H1 (cell line): ENCODE measurements around the gene SMARCA5. TPM values are rescaled to one million over a fixed set of nuclear protein-coding genes. Genes with fewer than 3 reads are reported as not detected.

Source experiments
- CTCF ChIA-PET: fragments of 300-600 bp; sonication (Branson Sonifier 250); formaldehyde crosslinking; loops from one replicate; lab custom pipeline; 2021; ENCODE audit not compliant: partially characterized antibody; lab: Charles Lee
- POLR2A ChIA-PET: fragments of 300-600 bp; sonication (Branson Sonifier 250); formaldehyde crosslinking; loops from one replicate; lab custom pipeline; 2021; ENCODE audit warnings: inconsistent platforms; ENCODE audit not compliant: partially characterized antibody; lab: Charles Lee
- DNase-seq, 2 experiments: peaks; one replicate each; pipeline versions ENCODE4 v3.0.0 to v3.0.0-alpha.2; 2010 to 2022; ENCODE audit warnings: low spot score in 2 of 2, low read depth in 1 of 2, mixed read lengths in 1 of 2
- FAIRE-seq: peaks from 2 replicates; lab custom pipeline; 2011; peaks lifted over from hg19 to GRCh38; lab: Jason Lieb, UNC
- H2AFZ ChIP-seq: 2 replicates; pipeline ENCODE4 v1.8.1; 2012; ENCODE audit warnings: low read length, inconsistent platforms
- H2AK5ac ChIP-seq: 2 replicates; pipeline ENCODE4 v1.6.1; 2013; ENCODE audit warnings: low read depth, low read length
- H2BK120ac ChIP-seq: replicated peaks from 2 replicates; pipeline ENCODE3; 2013; ENCODE audit warnings: low read depth, low read length, inconsistent platforms
- H2BK12ac ChIP-seq: 2 replicates; pipeline ENCODE4 v1.6.1; 2013; ENCODE audit warnings: low read depth, low read length
- H2BK15ac ChIP-seq: 2 replicates; pipeline ENCODE4 v1.6.1; 2013; ENCODE audit warnings: low read length
- H2BK20ac ChIP-seq: 2 replicates; pipeline ENCODE4 v1.6.1; 2013; ENCODE audit warnings: low read length
- H2BK5ac ChIP-seq: 2 replicates; pipeline ENCODE4 v1.6.1; 2013; ENCODE audit warnings: low read depth, low read length
- H3K14ac ChIP-seq: 2 replicates; pipeline ENCODE4 v1.6.1; 2013; ENCODE audit warnings: inconsistent platforms; ENCODE audit not compliant: insufficient read length
- H3K18ac ChIP-seq: 2 replicates; pipeline ENCODE4 v1.6.1; 2013; ENCODE audit warnings: low read length; ENCODE audit errors: extremely low read depth
- H3K23ac ChIP-seq: 2 replicates; pipeline ENCODE4 v1.6.1; 2013; ENCODE audit warnings: inconsistent platforms; ENCODE audit not compliant: insufficient read length
- H3K23me2 ChIP-seq: 2 replicates; pipeline ENCODE4 v1.6.1; 2013; ENCODE audit warnings: low read depth, low read length
- H3K27ac ChIP-seq: 2 replicates; pipeline ENCODE4 v1.6.1; 2011; ENCODE audit warnings: low read depth, low read length, inconsistent platforms
- H3K27me3 ChIP-seq, 4 experiments: replicated peaks in 1 of 4; 1 replicate in 1 of 4; 2 replicates in 3 of 4; pipeline versions ENCODE4 v1.6.1 to v1.8.1; 2011 to 2013; ENCODE audit warnings: low read length in 3 of 4, mild to moderate bottlenecking in 3 of 4, inconsistent platforms in 2 of 4, mixed read lengths in 2 of 4, moderate library complexity in 1 of 4; ENCODE audit not compliant: control insufficient read depth in 3 of 4, insufficient read depth in 3 of 4; ENCODE audit errors: extremely low read depth in 1 of 4
- H3K36me3 ChIP-seq, 4 experiments: 2 replicates each; pipeline versions ENCODE4 v1.6.1 to v1.8.1; 2011 to 2013; ENCODE audit warnings: mild to moderate bottlenecking in 4 of 4, low read length in 3 of 4, moderate library complexity in 2 of 4, control low read depth in 1 of 4, inconsistent platforms in 1 of 4; ENCODE audit not compliant: insufficient read depth in 4 of 4, control insufficient read depth in 2 of 4
- H3K4ac ChIP-seq: replicated peaks from 2 replicates; pipeline ENCODE3; 2013; ENCODE audit warnings: low read length, low read depth, mixed read lengths, inconsistent platforms; ENCODE audit not compliant: insufficient read length
- H3K4me1 ChIP-seq, 4 experiments: replicated peaks in 1 of 4; 1 replicate in 1 of 4; 2 replicates in 3 of 4; pipeline versions ENCODE4 v1.6.1 to v1.8.1; 2011 to 2013; ENCODE audit warnings: low read length in 3 of 4, inconsistent platforms in 2 of 4, mixed read lengths in 1 of 4; ENCODE audit not compliant: insufficient read depth in 4 of 4, control insufficient read depth in 3 of 4
- H3K4me2 ChIP-seq, 2 experiments: 2 replicates each; pipeline versions ENCODE4 v1.6.1 to v1.8.1; 2011 to 2013; ENCODE audit warnings: low read depth in 2 of 2, low read length in 2 of 2, control low read depth in 1 of 2, inconsistent platforms in 1 of 2, mild to moderate bottlenecking in 1 of 2; ENCODE audit not compliant: insufficient read depth in 1 of 2
- H3K4me3 ChIP-seq, 4 experiments: fragments of 200-600, 300-600 bp in 1 of 4; sonication (generic), shearing (Covaris generic), sonication (Bioruptor Twin) in 1 of 4; 2 replicates each; pipeline versions ENCODE4 v1.5.1 to v1.8.1; 2011 to 2016; ENCODE audit warnings: low read length in 4 of 4, low read depth in 3 of 4, control low read depth in 2 of 4, inconsistent platforms in 2 of 4, mild to moderate bottlenecking in 2 of 4, mixed read lengths in 1 of 4, moderate library complexity in 1 of 4; ENCODE audit not compliant: insufficient read depth in 2 of 4; ENCODE audit errors: extremely low read depth in 1 of 4
- H3K56ac ChIP-seq: replicated peaks from 2 replicates; pipeline ENCODE3; 2013; ENCODE audit warnings: low read depth, mild to moderate bottlenecking, mixed read lengths, low read length, inconsistent platforms; ENCODE audit not compliant: insufficient read length
- H3K79me1 ChIP-seq: 2 replicates; pipeline ENCODE4 v1.6.1; 2013; ENCODE audit warnings: low read depth, low read length, control low read depth
- H3K79me2 ChIP-seq, 2 experiments: 2 replicates each; pipeline versions ENCODE4 v1.6.1 to v1.8.1; 2012 to 2013; ENCODE audit warnings: low read length in 2 of 2, mild to moderate bottlenecking in 2 of 2, inconsistent platforms in 1 of 2; ENCODE audit not compliant: insufficient read depth in 2 of 2, control insufficient read depth in 1 of 2
- H3K9ac ChIP-seq, 4 experiments: replicated peaks in 1 of 4; 1 replicate in 1 of 4; 2 replicates in 3 of 4; pipeline versions ENCODE4 v1.6.1 to v1.8.1; 2011 to 2013; ENCODE audit warnings: low read depth in 3 of 4, low read length in 3 of 4, control low read depth in 2 of 4, mild to moderate bottlenecking in 2 of 4, moderate library complexity in 2 of 4, inconsistent platforms in 1 of 4; ENCODE audit errors: extremely low read depth in 1 of 4
- H3K9me3 ChIP-seq, 2 experiments: 2 replicates each; pipeline versions ENCODE4 v1.6.1 to v1.8.1; 2012 to 2013; ENCODE audit warnings: mild to moderate bottlenecking in 2 of 2, moderate library complexity in 2 of 2, control low read depth in 1 of 2, inconsistent platforms in 1 of 2, low read depth in 1 of 2, low read length in 1 of 2, mixed read lengths in 1 of 2; ENCODE audit not compliant: insufficient read depth in 2 of 2
- H4K20me1 ChIP-seq, 2 experiments: replicated peaks in 1 of 2; 2 replicates each; pipeline versions ENCODE3 to v1.8.1; 2011 to 2013; ENCODE audit warnings: inconsistent platforms in 2 of 2, low read length in 2 of 2, mild to moderate bottlenecking in 1 of 2; ENCODE audit not compliant: insufficient read depth in 2 of 2, control insufficient read depth in 1 of 2
- H4K5ac ChIP-seq: 2 replicates; pipeline ENCODE4 v1.6.1; 2013; ENCODE audit warnings: low read length, low read depth, mixed read lengths, inconsistent platforms; ENCODE audit not compliant: insufficient read length
- H4K8ac ChIP-seq: 2 replicates; pipeline ENCODE4 v1.8.0; 2013; ENCODE audit warnings: mild to moderate bottlenecking, moderate library complexity, low read length, inconsistent platforms; ENCODE audit not compliant: insufficient read depth; ENCODE audit errors: extremely low read depth
- H4K91ac ChIP-seq: replicated peaks from 2 replicates; pipeline ENCODE3; 2013; ENCODE audit warnings: low read length, mixed read lengths, inconsistent platforms; ENCODE audit not compliant: insufficient read length
- BCL11A ChIP-seq, 2 experiments: IDR thresholded peaks; one replicate each; pipeline ENCODE4 v1.6.1; 2011; ENCODE audit warnings: low read depth in 2 of 2, low read length in 2 of 2, mild to moderate bottlenecking in 2 of 2
- CBX5 ChIP-seq: fragments of 300-800, 300-1000 bp; sonication (generic); IDR thresholded peaks from 2 replicates; pipeline ENCODE4 v1.7.1; 2016; ENCODE audit warnings: antibody characterized with exemption, low read length, low read depth
- EP300 ChIP-seq, 2 experiments: IDR thresholded peaks; 1 replicate in 1 of 2; 2 replicates in 1 of 2; pipeline ENCODE4 v1.6.1; 2011 to 2012; ENCODE audit warnings: low read depth in 2 of 2, low read length in 2 of 2, mild to moderate bottlenecking in 2 of 2, borderline replicate concordance in 1 of 2, inconsistent platforms in 1 of 2, moderate library complexity in 1 of 2
- KDM5A ChIP-seq: fragments of 200-600 bp; IDR thresholded peaks from 2 replicates; pipeline ENCODE4 v1.7.1; 2012; ENCODE audit warnings: mild to moderate bottlenecking, low read length, inconsistent platforms, mixed read lengths
- RAD21 ChIP-seq, 2 experiments: IDR thresholded peaks in 1 of 2; conservative IDR thresholded peaks in 1 of 2; 2 replicates each; pipeline ENCODE4 v1.6.1; 2011; ENCODE audit warnings: low read depth in 2 of 2, low read length in 2 of 2, improper control_type of control experiment in 1 of 2, inconsistent platforms in 1 of 2, mild to moderate bottlenecking in 1 of 2, moderate library complexity in 1 of 2
- RFX5 ChIP-seq: IDR thresholded peaks from 2 replicates; pipeline ENCODE4 v1.6.1; 2011; ENCODE audit warnings: low read depth, low read length, improper control_type of control experiment, borderline replicate concordance
- SAP30 ChIP-seq: fragments of 300-600 bp; sonication (generic); IDR thresholded peaks from 2 replicates; pipeline ENCODE4 v1.7.1; 2012; ENCODE audit warnings: low read length, moderate library complexity, mild to moderate bottlenecking, inconsistent platforms; ENCODE audit not compliant: insufficient read depth, insufficient replicate concordance
- WGBS, 2 experiments: shearing (Covaris generic) in 1 of 2; methylation state at CpG; one replicate each; pipeline versions ENCODE4 v1.1.6 to v1.1.7; 2013 to 2015; ENCODE audit warnings: low lambda C conversion rate in 2 of 2, mixed read lengths in 2 of 2, inconsistent platforms in 1 of 2, low coverage in 1 of 2, missing lambda C conversion rate in 1 of 2; ENCODE audit not compliant: insufficient replicate concordance in 2 of 2, insufficient coverage in 1 of 2, insufficient read length in 1 of 2; ENCODE audit errors: extremely low coverage in 1 of 2, missing lambda C conversion rate in 1 of 2; 5-methylcytosine and 5-hydroxymethylcytosine counted together
- polyA plus RNA-seq, 7 experiments: library from polyadenylated mRNA; depleted of rRNA in 3 of 7; stranded (reverse) in 5 of 7; unstranded in 2 of 7; fragments of >200 nt in 5 of 7; fragments of 200-250 nt in 2 of 7; gene quantifications; 1 replicate in 5 of 7; 2 replicates in 1 of 7; 4 replicates in 1 of 7; pipeline versions ENCODE4 v1.2.1 to v1.2.3, GENCODE V29; 2011 to 2013; ENCODE audit warnings: missing spikeins in 2 of 7, mixed read lengths in 2 of 7
- total RNA-seq: library from RNA; stranded (reverse); fragmentation: NEBNext Ultra II Directional; extraction: Animal tissue kit (Norgen Biotek cat#: 25700); gene quantifications from 2 replicates; pipeline ENCODE4 v1.2.1, GENCODE V29; 2021
- TF ChIP-seq, protein P1 (sequence below), 3 experiments: IDR thresholded peaks; 1 replicate in 2 of 3; 2 replicates in 1 of 3; pipeline versions ENCODE4 v1.5.1 to v1.6.1; 2011; ENCODE audit warnings: low read length in 3 of 3, mild to moderate bottlenecking in 3 of 3, inconsistent platforms in 2 of 3, low read depth in 1 of 3, moderate library complexity in 1 of 3; ENCODE audit not compliant: insufficient read depth in 1 of 3; ENCODE audit errors: control extremely low read depth in 1 of 3
- TF ChIP-seq, protein P2 (sequence below): IDR thresholded peaks from 2 replicates; pipeline ENCODE4 v1.6.1; 2012; ENCODE audit warnings: low read length, inconsistent platforms

The SMARCA5 gene
- total and polyA plus RNA-seq, 2 of the 8 experiments (the other 6 are each of a cell fraction or from before 2014, with no cell fraction given), result 13.9 to 112 TPM

DNA sequence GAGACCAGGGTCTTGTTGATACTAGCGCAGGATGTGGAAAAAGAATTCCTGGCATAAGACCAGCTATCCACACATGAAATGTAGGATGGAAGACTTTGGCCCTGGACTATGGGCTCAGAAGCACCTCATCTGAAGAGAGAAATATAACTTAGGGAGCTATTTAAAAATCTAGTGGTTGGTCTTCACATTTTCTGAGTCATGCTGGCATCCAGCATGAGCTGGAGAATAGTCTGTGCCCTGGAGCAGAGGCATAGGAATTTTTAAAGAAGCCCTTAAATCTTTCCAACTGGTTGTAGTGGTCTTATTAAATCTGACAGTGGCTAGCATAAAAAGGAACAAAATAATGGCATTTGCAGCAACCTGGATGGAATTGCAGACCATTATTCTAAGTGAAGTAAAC is 86.3 kb downstream of the SMARCA5 start:
- Histone ChIP-seq H2BK12ac (no peak overlapping the region), H3K9ac (no peak overlapping the region), H3K4me3 (no peak overlapping the region), H3K4me2 (no peak overlapping the region), H3K18ac (no peak overlapping the region), H2BK5ac (no peak overlapping the region), H4K20me1 (no peaks in the 10 kb centered on the region), H2AFZ (no peak overlapping the region), H2BK15ac (no peak overlapping the region), H3K23me2 (no peaks in the 10 kb centered on the region), H3K4me1 (no peaks in the 10 kb centered on the region), H4K91ac (no peak overlapping the region), H3K79me1 (no peaks in the 10 kb centered on the region), H2AK5ac (no peak overlapping the region), H3K79me2 (no peaks in the 10 kb centered on the region), H3K23ac (no peak overlapping the region), H3K4ac (no peak overlapping the region), H4K5ac (no peak overlapping the region), H3K36me3 (no peaks in the 10 kb centered on the region), H3K14ac (no peak overlapping the region), H2BK120ac (no peak overlapping the region), H3K56ac (no peak overlapping the region), H3K9me3 (no peaks in the 10 kb centered on the region), H2BK20ac (no peak overlapping the region), H3K27ac (no peak overlapping the region), H3K27me3 (no peaks in the 10 kb centered on the region), H4K8ac (no peak overlapping the region)
- FAIRE-seq (no peak), DNase-seq (no peak)
- ChIA-PET POLR2A (no interaction called here), CTCF (no interaction called here)
- 96% methylated on average over 1 of the region's 1 CpG; no CpG with 5 or more reads in 1 of the 2 experiments for WGBS, 2 experiments
- TF ChIP-seq EP300 (IDR thresholded peaks at IDR 0.05; ENCODE audit: borderline replicate concordance in 1 of 2, low read depth in 2 of 2, low read length in 2 of 2) (no peak), CBX5 (no peak), KDM5A (no peak), BCL11A (IDR thresholded peaks at IDR 0.05; ENCODE audit: low read depth in 2 of 2, low read length in 2 of 2) (no peak), RFX5 (no peak), RAD21 (IDR thresholded peaks at IDR 0.05 in 1 of 2, conservative IDR thresholded peaks at IDR 0.05 in 1 of 2; ENCODE audit: low read depth in 2 of 2, low read length in 2 of 2) (no peak), SAP30 (no peak)
- TF ChIP-seq, protein P1, sequence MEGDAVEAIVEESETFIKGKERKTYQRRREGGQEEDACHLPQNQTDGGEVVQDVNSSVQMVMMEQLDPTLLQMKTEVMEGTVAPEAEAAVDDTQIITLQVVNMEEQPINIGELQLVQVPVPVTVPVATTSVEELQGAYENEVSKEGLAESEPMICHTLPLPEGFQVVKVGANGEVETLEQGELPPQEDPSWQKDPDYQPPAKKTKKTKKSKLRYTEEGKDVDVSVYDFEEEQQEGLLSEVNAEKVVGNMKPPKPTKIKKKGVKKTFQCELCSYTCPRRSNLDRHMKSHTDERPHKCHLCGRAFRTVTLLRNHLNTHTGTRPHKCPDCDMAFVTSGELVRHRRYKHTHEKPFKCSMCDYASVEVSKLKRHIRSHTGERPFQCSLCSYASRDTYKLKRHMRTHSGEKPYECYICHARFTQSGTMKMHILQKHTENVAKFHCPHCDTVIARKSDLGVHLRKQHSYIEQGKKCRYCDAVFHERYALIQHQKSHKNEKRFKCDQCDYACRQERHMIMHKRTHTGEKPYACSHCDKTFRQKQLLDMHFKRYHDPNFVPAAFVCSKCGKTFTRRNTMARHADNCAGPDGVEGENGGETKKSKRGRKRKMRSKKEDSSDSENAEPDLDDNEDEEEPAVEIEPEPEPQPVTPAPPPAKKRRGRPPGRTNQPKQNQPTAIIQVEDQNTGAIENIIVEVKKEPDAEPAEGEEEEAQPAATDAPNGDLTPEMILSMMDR (IDR thresholded peaks at IDR 0.05; ENCODE audit: control extremely low read depth in 1 of 3, insufficient read depth in 1 of 3, low read depth in 1 of 3, low read length in 3 of 3), result no peak
- TF ChIP-seq, protein P2, sequence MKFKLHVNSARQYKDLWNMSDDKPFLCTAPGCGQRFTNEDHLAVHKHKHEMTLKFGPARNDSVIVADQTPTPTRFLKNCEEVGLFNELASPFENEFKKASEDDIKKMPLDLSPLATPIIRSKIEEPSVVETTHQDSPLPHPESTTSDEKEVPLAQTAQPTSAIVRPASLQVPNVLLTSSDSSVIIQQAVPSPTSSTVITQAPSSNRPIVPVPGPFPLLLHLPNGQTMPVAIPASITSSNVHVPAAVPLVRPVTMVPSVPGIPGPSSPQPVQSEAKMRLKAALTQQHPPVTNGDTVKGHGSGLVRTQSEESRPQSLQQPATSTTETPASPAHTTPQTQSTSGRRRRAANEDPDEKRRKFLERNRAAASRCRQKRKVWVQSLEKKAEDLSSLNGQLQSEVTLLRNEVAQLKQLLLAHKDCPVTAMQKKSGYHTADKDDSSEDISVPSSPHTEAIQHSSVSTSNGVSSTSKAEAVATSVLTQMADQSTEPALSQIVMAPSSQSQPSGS, result no peak
